ENCODE data around the gene GNG13.

Gene GNG13

DNA sequence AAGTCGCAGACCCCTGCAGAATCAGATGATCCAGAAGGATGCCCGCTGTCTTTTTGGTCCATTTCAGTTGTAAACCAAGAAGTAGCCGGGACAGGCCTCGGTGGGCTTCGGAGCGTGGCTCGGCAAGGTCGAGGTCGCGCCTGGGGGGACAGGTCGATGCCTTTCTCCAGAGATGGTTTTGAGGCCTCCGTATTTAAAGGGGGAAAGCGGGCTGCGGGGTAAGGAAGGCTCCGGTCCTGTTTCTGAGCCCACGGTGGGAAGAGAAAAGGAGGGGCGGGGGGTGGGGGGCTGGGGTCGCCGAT lies 7.5 kb upstream of the GNG13 start:
- Histone ChIP-seq H3K27ac (ENCODE audit: low read depth, low read length) (no peak overlapping the region), H3K79me2 (ENCODE audit: control insufficient read depth, low read length) (peaks cover 11% of the 10 kb centered on the region), H3K4me2 (ENCODE audit: low read length) (peak overlapping the region; percentile 98), H3K4me3 (ENCODE audit: low read length) (peak overlapping the region; percentile 96), H3K9me2 (replicated peaks; ENCODE audit: control insufficient read depth, low read length) (no peaks in the 10 kb centered on the region), H4K20me1 (ENCODE audit: control insufficient read depth, insufficient read depth, low read depth, low read length) (0 out of 2 replicates have a peak, but pooled peaks cover 3% of the 10 kb centered on the region), H3K9me3 (ENCODE audit: control insufficient read depth, insufficient read depth, low read length) (no peaks in the 10 kb centered on the region), H3K4me1 (ENCODE audit: control insufficient read depth, low read length) (peaks cover 8% of the 10 kb centered on the region), H3K27me3 (ENCODE audit: control insufficient read depth, low read length) (peaks cover 24% of the 10 kb centered on the region), H3K36me3 (ENCODE audit: control insufficient read depth, low read length) (peaks cover 5% of the 10 kb centered on the region), H3F3A (ENCODE audit: control insufficient read depth, insufficient read depth) (no peaks in the 10 kb centered on the region; the same call in 1 of the 2 replicates)
- TF ChIP-seq, protein P1, sequence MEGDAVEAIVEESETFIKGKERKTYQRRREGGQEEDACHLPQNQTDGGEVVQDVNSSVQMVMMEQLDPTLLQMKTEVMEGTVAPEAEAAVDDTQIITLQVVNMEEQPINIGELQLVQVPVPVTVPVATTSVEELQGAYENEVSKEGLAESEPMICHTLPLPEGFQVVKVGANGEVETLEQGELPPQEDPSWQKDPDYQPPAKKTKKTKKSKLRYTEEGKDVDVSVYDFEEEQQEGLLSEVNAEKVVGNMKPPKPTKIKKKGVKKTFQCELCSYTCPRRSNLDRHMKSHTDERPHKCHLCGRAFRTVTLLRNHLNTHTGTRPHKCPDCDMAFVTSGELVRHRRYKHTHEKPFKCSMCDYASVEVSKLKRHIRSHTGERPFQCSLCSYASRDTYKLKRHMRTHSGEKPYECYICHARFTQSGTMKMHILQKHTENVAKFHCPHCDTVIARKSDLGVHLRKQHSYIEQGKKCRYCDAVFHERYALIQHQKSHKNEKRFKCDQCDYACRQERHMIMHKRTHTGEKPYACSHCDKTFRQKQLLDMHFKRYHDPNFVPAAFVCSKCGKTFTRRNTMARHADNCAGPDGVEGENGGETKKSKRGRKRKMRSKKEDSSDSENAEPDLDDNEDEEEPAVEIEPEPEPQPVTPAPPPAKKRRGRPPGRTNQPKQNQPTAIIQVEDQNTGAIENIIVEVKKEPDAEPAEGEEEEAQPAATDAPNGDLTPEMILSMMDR (IDR thresholded peaks at IDR 0.05; ENCODE audit: low read depth, low read length, poor library complexity, severe bottlenecking): no peak
- TF ChIP-seq EZH2phosphoT487 (IDR thresholded peaks at IDR 0.05; ENCODE audit: borderline replicate concordance, low read length): no peak

GRCh38 chr16:807347-808084 lies 7.0 kb upstream of the GNG13 start:
- Histone ChIP-seq H3K4me2 (ENCODE audit: low read length) (peak overlapping the region; percentile 98), H3K27me3 (ENCODE audit: control insufficient read depth, low read length) (peaks cover 25% of the 10 kb centered on the region), H3K79me2 (ENCODE audit: control insufficient read depth, low read length) (peaks cover 11% of the 10 kb centered on the region), H3K36me3 (ENCODE audit: control insufficient read depth, low read length) (peaks cover 5% of the 10 kb centered on the region), H3K9me2 (replicated peaks; ENCODE audit: control insufficient read depth, low read length) (no peaks in the 10 kb centered on the region), H4K20me1 (ENCODE audit: control insufficient read depth, insufficient read depth, low read depth, low read length) (0 out of 2 replicates have a peak, but pooled peaks cover 3% of the 10 kb centered on the region), H3K9me3 (ENCODE audit: control insufficient read depth, insufficient read depth, low read length) (no peaks in the 10 kb centered on the region), H3F3A (ENCODE audit: control insufficient read depth, insufficient read depth) (no peaks in the 10 kb centered on the region; the same call in 1 of the 2 replicates), H3K27ac (ENCODE audit: low read depth, low read length) (peak overlapping the region; percentile 75), H3K4me1 (ENCODE audit: control insufficient read depth, low read length) (peaks cover 8% of the 10 kb centered on the region), H3K4me3 (ENCODE audit: low read length) (peak overlapping the region; percentile 96)
- TF ChIP-seq, protein P1 (IDR thresholded peaks at IDR 0.05; ENCODE audit: low read depth, low read length, poor library complexity, severe bottlenecking): no peak
- TF ChIP-seq EZH2phosphoT487 (IDR thresholded peaks at IDR 0.05; ENCODE audit: borderline replicate concordance, low read length): no peak

DNA sequence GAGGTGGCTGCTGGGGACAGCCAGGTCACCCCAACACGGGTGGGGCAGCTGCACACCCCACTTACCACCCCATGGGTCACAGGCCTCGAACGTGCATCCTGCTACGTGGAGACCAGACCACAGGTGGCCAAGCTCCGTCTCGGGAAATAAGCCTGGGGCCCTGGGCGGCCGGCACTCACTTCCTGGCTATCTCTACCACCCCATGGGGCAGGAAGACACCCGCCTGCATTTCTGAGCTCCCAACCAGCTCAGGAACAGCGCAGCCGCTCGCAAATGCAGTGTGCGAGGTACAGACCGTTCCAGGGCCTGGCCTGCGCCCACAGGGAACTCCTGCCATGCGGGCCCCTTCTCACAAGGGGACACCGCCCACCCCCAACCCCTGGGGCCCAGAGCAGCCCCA lies 4.9 kb upstream of the GNG13 start:
- Histone ChIP-seq H3K4me1 (ENCODE audit: control insufficient read depth, low read length) (peaks cover 12% of the 10 kb centered on the region), H3K36me3 (ENCODE audit: control insufficient read depth, low read length) (peaks cover 5% of the 10 kb centered on the region), H4K20me1 (ENCODE audit: control insufficient read depth, insufficient read depth, low read depth, low read length) (0 out of 2 replicates have a peak, but pooled peaks cover 8% of the 10 kb centered on the region), H3K79me2 (ENCODE audit: control insufficient read depth, low read length) (peaks cover 11% of the 10 kb centered on the region), H3K4me2 (ENCODE audit: low read length) (no peak overlapping the region), H3K27ac (ENCODE audit: low read depth, low read length) (no peak overlapping the region), H3K27me3 (ENCODE audit: control insufficient read depth, low read length) (peaks cover 39% of the 10 kb centered on the region), H3K9me2 (replicated peaks; ENCODE audit: control insufficient read depth, low read length) (no peaks in the 10 kb centered on the region), H3K4me3 (ENCODE audit: low read length) (no peak overlapping the region), H3K9me3 (ENCODE audit: control insufficient read depth, insufficient read depth, low read length) (no peaks in the 10 kb centered on the region), H3F3A (ENCODE audit: control insufficient read depth, insufficient read depth) (no peaks in the 10 kb centered on the region; the same call in 1 of the 2 replicates)
- TF ChIP-seq EZH2phosphoT487 (IDR thresholded peaks at IDR 0.05; ENCODE audit: borderline replicate concordance, low read length): no peak
- TF ChIP-seq, protein P1 (IDR thresholded peaks at IDR 0.05; ENCODE audit: low read depth, low read length, poor library complexity, severe bottlenecking): no peak
